ENCODE measurements around the gene LY6G6D. TPM values are rescaled to one million over a fixed set of nuclear protein-coding genes. Genes with fewer than 3 reads are reported as not detected.

Gene LY6G6D
- polyA plus RNA-seq, 2 donors = 0.67 to 1.3 TPM

DNA sequence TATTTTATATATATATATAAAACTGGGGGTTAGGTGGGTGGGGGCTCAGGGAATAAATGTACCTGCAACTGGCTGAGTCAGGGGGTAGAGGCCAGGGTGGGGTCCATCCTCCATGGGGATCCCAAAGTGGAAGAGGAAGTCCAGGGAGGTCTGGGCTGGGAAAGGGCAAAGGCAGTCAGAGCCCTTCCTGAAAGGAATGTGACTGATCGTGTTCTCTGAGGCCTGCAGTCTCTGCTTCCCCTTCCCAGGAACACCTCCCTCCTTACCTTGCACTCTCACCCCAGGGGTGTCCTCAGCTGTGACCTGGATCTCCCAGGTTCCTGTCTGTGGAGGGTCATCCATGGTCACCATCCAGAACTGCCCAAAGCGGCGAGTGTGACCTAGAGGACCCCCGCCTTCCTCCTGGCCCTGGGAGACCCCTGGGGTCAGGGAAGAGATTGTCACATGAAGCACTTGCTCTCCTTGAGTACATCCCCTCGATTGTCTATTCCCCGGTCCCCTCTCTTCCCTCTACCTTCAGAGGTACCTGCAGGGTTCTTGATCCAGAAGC, 52.0 kb downstream of the LY6G6D start:
- Histone ChIP-seq H3K27me3 (ENCODE audit: control insufficient read depth in 1 of 2, insufficient read depth in 2 of 2, low read length in 2 of 2) (no peaks in the 10 kb centered on the region), H3K4me1 (ENCODE audit: control insufficient read depth in 2 of 2, insufficient read depth in 2 of 2, low read length in 1 of 2) (peaks cover 0 to 3% of the 10 kb centered on the region in 2 donors), H3K9me3 (ENCODE audit: control insufficient read depth in 2 of 2, insufficient read depth in 1 of 2, low read depth in 1 of 2, low read length in 1 of 2) (no peaks in the 10 kb centered on the region), H3K4me3 (ENCODE audit: low read depth in 1 of 2, low read length in 2 of 2) (no peak overlapping the region), H3K27ac (ENCODE audit: low read depth in 2 of 2, low read length in 1 of 2) (no peak overlapping the region), H3K36me3 (ENCODE audit: control insufficient read depth in 2 of 2, insufficient read depth in 2 of 2, low read length in 1 of 2) (no peaks in the 10 kb centered on the region)
- WGBS, 2 donors = 82 to 87% methylated on average over 6 of the region's 6 CpGs

Other genes with a start within 250 kb of the LY6G6D start
- under 1 TPM; 0.29 to 0.77 TPM for gene MICB, start 217.2 kb upstream of the LY6G6D start, polyA plus RNA-seq
- gene MCCD1, start 186.4 kb upstream of the LY6G6D start, polyA plus RNA-seq = not detected
- gene DDX39B, start 173.3 kb upstream of the LY6G6D start, polyA plus RNA-seq = 100 to 1,000 TPM; 181 to 321 TPM
- under 1 TPM; 0.32 to 0.49 TPM for gene ATP6V1G2, start 168.7 kb upstream of the LY6G6D start, polyA plus RNA-seq
- 10 to 100 TPM; 16.1 to 20.2 TPM for gene NFKBIL1, start 167.7 kb upstream of the LY6G6D start, polyA plus RNA-seq
- under 1 TPM; 0.10 to 0.14 TPM for gene LTA, start 143.1 kb upstream of the LY6G6D start, polyA plus RNA-seq
- gene TNF, start 139.8 kb upstream of the LY6G6D start, polyA plus RNA-seq = 1 to 10 TPM in 1 of 2 donors, under 1 TPM in 1; 0.71 to 2.4 TPM
- gene LTB, start 132.9 kb upstream of the LY6G6D start, polyA plus RNA-seq = 1 to 10 TPM; 1.8 to 3.0 TPM
- 1 to 10 TPM; 2.8 to 6.9 TPM for gene LST1, start 129.1 kb upstream of the LY6G6D start, polyA plus RNA-seq
- gene NCR3, start 122.3 kb upstream of the LY6G6D start, polyA plus RNA-seq = under 1 TPM in 1 of 2 donors, not detected in 1; 0.07 TPM
- 10 to 100 TPM in 1 of 2 donors, 1 to 10 TPM in 1; 8.0 to 12.6 TPM for gene AIF1, start 100.1 kb upstream of the LY6G6D start, polyA plus RNA-seq
- gene PRRC2A, start 94.6 kb upstream of the LY6G6D start, polyA plus RNA-seq = 100 to 1,000 TPM in 1 of 2 donors, 10 to 100 TPM in 1; 76.6 to 110 TPM
- 100 to 1,000 TPM; 158 to 259 TPM for gene BAG6, start 62.7 kb upstream of the LY6G6D start, polyA plus RNA-seq
- 1 to 10 TPM; 4.3 to 6.0 TPM for gene APOM, start 59.5 kb upstream of the LY6G6D start, polyA plus RNA-seq
- 10 to 100 TPM; 20.6 to 21.1 TPM for gene C6orf47, start 54.6 kb upstream of the LY6G6D start, polyA plus RNA-seq
- 10 to 100 TPM; 10.2 to 10.4 TPM for gene GPANK1, start 50.4 kb upstream of the LY6G6D start, polyA plus RNA-seq
- 100 to 1,000 TPM; 140 to 187 TPM for gene CSNK2B, start 49.3 kb upstream of the LY6G6D start, polyA plus RNA-seq
- 1 to 10 TPM; 5.3 to 7.4 TPM for gene LY6G5B, start 45.4 kb upstream of the LY6G6D start, polyA plus RNA-seq
- gene LY6G5C, start 34.3 kb upstream of the LY6G6D start, polyA plus RNA-seq = 1 to 10 TPM in 1 of 2 donors, under 1 TPM in 1; 0.76 to 1.1 TPM
- gene ABHD16A, start 12.0 kb upstream of the LY6G6D start, polyA plus RNA-seq = 10 to 100 TPM; 30.0 to 40.1 TPM
- not detected for gene LY6G6F, start 8.5 kb upstream of the LY6G6D start, polyA plus RNA-seq
- gene LY6G6C, start 6.4 kb downstream of the LY6G6D start, polyA plus RNA-seq = 10 to 100 TPM; 17.2 to 21.9 TPM
- under 1 TPM; 0.49 to 0.88 TPM for gene MPIG6B, start 8.0 kb downstream of the LY6G6D start, polyA plus RNA-seq
- 10 to 100 TPM; 46.5 to 73.3 TPM for gene DDAH2, start 14.0 kb downstream of the LY6G6D start, polyA plus RNA-seq
- gene CLIC1, start 21.2 kb downstream of the LY6G6D start, polyA plus RNA-seq = 100 to 1,000 TPM; 258 to 412 TPM
- 10 to 100 TPM in 1 of 2 donors, 1 to 10 TPM in 1; 6.3 to 15.8 TPM for gene MSH5, start 24.7 kb downstream of the LY6G6D start, polyA plus RNA-seq
- 1 to 10 TPM; 2.3 to 7.6 TPM for gene SAPCD1, start 47.3 kb downstream of the LY6G6D start, polyA plus RNA-seq
- gene VWA7, start 62.0 kb downstream of the LY6G6D start, polyA plus RNA-seq = 1 to 10 TPM in 1 of 2 donors, under 1 TPM in 1; 0.33 to 1.3 TPM
- 10 to 100 TPM; 35.7 to 37.3 TPM for gene VARS1, start 80.4 kb downstream of the LY6G6D start, polyA plus RNA-seq
- gene LSM2, start 91.6 kb downstream of the LY6G6D start, polyA plus RNA-seq = 10 to 100 TPM; 25.6 to 42.9 TPM
- gene HSPA1L, start 99.9 kb downstream of the LY6G6D start, polyA plus RNA-seq = under 1 TPM; 0.39 to 0.42 TPM
- gene HSPA1A, start 100.2 kb downstream of the LY6G6D start, polyA plus RNA-seq = 100 to 1,000 TPM; 105 to 125 TPM
- 100 to 1,000 TPM in 1 of 2 donors, 10 to 100 TPM in 1; 26.9 to 103 TPM for gene HSPA1B, start 112.4 kb downstream of the LY6G6D start, polyA plus RNA-seq
- gene NEU1, start 147.5 kb downstream of the LY6G6D start, polyA plus RNA-seq = 10 to 100 TPM; 13.6 to 14.6 TPM
- under 1 TPM; 0.19 to 0.33 TPM for gene SLC44A4, start 163.6 kb downstream of the LY6G6D start, polyA plus RNA-seq
- gene EHMT2, start 182.3 kb downstream of the LY6G6D start, polyA plus RNA-seq = 10 to 100 TPM; 27.2 to 39.6 TPM
- 1 to 10 TPM; 2.4 to 3.6 TPM for gene ZBTB12, start 186.7 kb downstream of the LY6G6D start, polyA plus RNA-seq
- gene C2, start 212.4 kb downstream of the LY6G6D start, polyA plus RNA-seq = 1 to 10 TPM; 1.2 to 1.3 TPM
- 10 to 100 TPM; 15.9 to 19.6 TPM for gene CFB, start 230.7 kb downstream of the LY6G6D start, polyA plus RNA-seq
- gene NELFE, start 243.6 kb downstream of the LY6G6D start, polyA plus RNA-seq = 10 to 100 TPM; 30.2 to 49.3 TPM
- 10 to 100 TPM; 39.1 to 58.0 TPM for gene SKIC2, start 243.8 kb downstream of the LY6G6D start, polyA plus RNA-seq

All from esophagus (tissue), 2 donors.